A673 (cell line): ENCODE measurements around the gene ATF1.

Experiments used
- CTCF ChIP-seq: fragments of 300-800, 200-600 bp; sonication (generic); conservative IDR thresholded peaks from 2 replicates; pipeline ENCODE4 v1.5.1; 2017; ENCODE audit warnings: low read depth, mild to moderate bottlenecking, antibody characterized with exemption, low read length, moderate library complexity, mixed read lengths
- EZH2 ChIP-seq: fragments of 200-600 bp; sonication (generic); IDR thresholded peaks from 2 replicates; pipeline ENCODE4 v1.6.1; 2017; ENCODE audit warnings: borderline replicate concordance, low read depth, mild to moderate bottlenecking, mixed read lengths, antibody characterized with exemption, low read length; ENCODE audit not compliant: poor library complexity, severe bottlenecking

DNA sequence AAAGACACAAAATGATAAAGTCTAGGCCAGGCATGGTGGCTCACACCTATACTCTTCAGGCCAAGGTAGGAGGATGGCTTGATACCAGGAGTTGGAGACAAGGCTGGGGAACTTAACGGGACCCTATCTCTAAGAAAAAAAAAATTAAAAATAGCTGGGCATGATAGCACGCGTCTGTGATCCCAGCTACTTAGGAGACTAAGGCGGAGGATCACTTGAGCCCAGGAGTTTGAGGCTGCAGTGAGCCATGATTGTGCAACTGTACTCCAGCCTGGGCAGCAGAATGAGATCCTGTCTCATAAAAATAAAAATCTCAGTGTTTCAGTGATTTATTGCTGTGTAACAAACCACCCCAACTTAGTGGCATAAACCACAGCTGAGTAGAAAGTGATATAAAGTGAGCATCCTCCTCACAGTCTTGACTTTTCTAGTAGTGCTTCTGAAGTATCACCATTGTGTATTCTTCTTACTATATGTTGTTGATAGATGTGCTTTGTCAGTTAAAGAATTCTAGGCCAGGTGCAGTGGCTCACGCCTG lies 10.6 kb upstream of the ATF1 start:
- TF ChIP-seq CTCF (no peak), EZH2 (no peak)
